ENCODE measurements around the gene MYO7B.

DNA sequence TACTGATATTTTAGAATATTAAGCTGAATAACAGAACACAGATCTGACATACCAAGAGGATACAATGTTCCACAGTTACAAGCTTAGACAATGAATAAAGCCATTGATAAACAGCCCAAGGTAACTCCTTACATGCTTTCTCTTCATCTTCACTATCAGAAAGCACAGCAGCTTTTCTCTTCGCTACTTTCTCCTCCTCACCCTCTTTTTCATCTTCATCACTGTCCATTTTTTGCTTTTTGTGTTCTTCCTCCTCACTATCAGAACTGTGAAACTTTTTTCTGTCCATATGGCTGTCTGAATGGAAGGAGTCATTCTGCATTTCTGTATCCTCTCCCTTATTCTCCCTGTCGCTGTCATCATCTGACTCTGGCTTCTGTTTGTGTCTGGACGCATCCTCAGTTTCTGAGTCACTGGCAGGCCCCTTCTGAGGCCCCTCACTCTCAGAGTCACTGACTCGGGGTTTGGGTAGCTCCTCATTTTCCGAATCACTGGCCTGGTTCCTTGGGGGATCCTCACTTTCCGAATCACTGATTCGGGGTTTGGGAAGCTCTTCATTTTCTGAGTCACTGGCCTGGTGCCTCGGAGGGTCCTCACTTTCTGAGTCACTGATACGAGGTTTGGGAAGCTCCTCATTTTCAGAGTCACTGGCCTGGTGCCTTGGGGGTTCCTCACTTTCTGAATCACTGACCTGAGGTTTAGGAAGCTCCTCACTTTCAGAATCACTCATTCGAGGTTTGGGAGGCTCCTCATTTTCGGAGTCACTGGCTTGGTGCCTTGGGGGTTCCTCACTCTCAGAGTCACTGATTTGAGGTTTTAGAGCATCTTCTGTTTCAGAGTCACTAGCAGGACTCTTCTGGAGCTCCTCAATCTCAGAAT lies 30.7 kb upstream of the MYO7B start:
- TF ChIP-seq, protein P1, sequence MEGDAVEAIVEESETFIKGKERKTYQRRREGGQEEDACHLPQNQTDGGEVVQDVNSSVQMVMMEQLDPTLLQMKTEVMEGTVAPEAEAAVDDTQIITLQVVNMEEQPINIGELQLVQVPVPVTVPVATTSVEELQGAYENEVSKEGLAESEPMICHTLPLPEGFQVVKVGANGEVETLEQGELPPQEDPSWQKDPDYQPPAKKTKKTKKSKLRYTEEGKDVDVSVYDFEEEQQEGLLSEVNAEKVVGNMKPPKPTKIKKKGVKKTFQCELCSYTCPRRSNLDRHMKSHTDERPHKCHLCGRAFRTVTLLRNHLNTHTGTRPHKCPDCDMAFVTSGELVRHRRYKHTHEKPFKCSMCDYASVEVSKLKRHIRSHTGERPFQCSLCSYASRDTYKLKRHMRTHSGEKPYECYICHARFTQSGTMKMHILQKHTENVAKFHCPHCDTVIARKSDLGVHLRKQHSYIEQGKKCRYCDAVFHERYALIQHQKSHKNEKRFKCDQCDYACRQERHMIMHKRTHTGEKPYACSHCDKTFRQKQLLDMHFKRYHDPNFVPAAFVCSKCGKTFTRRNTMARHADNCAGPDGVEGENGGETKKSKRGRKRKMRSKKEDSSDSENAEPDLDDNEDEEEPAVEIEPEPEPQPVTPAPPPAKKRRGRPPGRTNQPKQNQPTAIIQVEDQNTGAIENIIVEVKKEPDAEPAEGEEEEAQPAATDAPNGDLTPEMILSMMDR (IDR thresholded peaks at IDR 0.05) = no peak
- no peak for TF ChIP-seq POLR2A (IDR thresholded peaks at IDR 0.05)

Measured in lower leg skin (tissue), 3 donors.